SKM-1 treated with dmso at 0.1 percent for 144 hours (cell line): ENCODE measurements around the gene PCSK5.
"Not testable (repeated sequence)": the region's sequence is repeated elsewhere in the genome, so short reads cannot be mapped to it uniquely, and the experiment has no call there.

ENCODE experiments used
- DNase-seq: peaks from one replicate; lab custom pipeline; 2025; ENCODE audit not compliant: unreplicated experiment; lab: John Stamatoyannopoulos, UW

Gene PCSK5

GRCh38 chr9:75889577-75889976, 896 bp upstream of the PCSK5 start:
- DNase-seq: no peak

- DNase-seq: no peak
Observed at GRCh38 chr9:75889977-75890471, 449 bp upstream of the PCSK5 start.

- no peak for DNase-seq
Observed at GRCh38 chr9:75891277-75891741, 836 bp downstream of the PCSK5 start.

GRCh38 chr9:75891771-75892215, 1.3 kb downstream of the PCSK5 start:
- DNase-seq: no peak

- DNase-seq: no peak
Observed at GRCh38 chr9:75892216-75892911, 1.9 kb downstream of the PCSK5 start.

- DNase-seq: no peak
Observed at GRCh38 chr9:75893106-75893505, 2.6 kb downstream of the PCSK5 start.

GRCh38 chr9:75894566-75894965, 4.1 kb downstream of the PCSK5 start:
- no peak for DNase-seq

GRCh38 chr9:75895112-75895511, 4.6 kb downstream of the PCSK5 start:
- no peak for DNase-seq

- DNase-seq: no peak
Observed at GRCh38 chr9:75896193-75896592, 5.7 kb downstream of the PCSK5 start.

GRCh38 chr9:75900893-75901524, 10.5 kb downstream of the PCSK5 start:
- DNase-seq: not testable (repeated sequence)

GRCh38 chr9:75903785-75904360, 13.4 kb downstream of the PCSK5 start:
- DNase-seq: no peak

GRCh38 chr9:75904364-75904763, 13.9 kb downstream of the PCSK5 start:
- no peak for DNase-seq

GRCh38 chr9:75906531-75906930, 16.1 kb downstream of the PCSK5 start:
- DNase-seq: no peak

- no peak for DNase-seq
Observed at GRCh38 chr9:75907329-75907728, 16.9 kb downstream of the PCSK5 start.

GRCh38 chr9:75907923-75908322, 17.4 kb downstream of the PCSK5 start:
- no peak for DNase-seq

GRCh38 chr9:75909776-75910175, 19.3 kb downstream of the PCSK5 start:
- no peak for DNase-seq

GRCh38 chr9:75910731-75911130, 20.3 kb downstream of the PCSK5 start:
- no peak for DNase-seq

GRCh38 chr9:75911390-75911789, 20.9 kb downstream of the PCSK5 start:
- no peak for DNase-seq

- DNase-seq: no peak
Observed at GRCh38 chr9:75912951-75913350, 22.5 kb downstream of the PCSK5 start.

GRCh38 chr9:75914002-75914401, 23.5 kb downstream of the PCSK5 start:
- DNase-seq: no peak

GRCh38 chr9:75914883-75915452, 24.5 kb downstream of the PCSK5 start:
- DNase-seq: no peak

- DNase-seq: no peak
Observed at GRCh38 chr9:75918154-75918553, 27.7 kb downstream of the PCSK5 start.
